Thoracic aorta endothelial cell (primary cell): ENCODE results near the gene UBQLN3. TPM values are rescaled to one million over a fixed set of nuclear protein-coding genes. Genes with fewer than 3 reads are reported as not detected.

Experiments
- total RNA-seq: library from RNA; depleted of rRNA; stranded (reverse); fragments of >200 nt; gene quantifications from 2 replicates; pipeline ENCODE4 v1.2.3, GENCODE V29; 2012

The UBQLN3 gene
- total RNA-seq, result not detected in 2 replicates

DNA sequence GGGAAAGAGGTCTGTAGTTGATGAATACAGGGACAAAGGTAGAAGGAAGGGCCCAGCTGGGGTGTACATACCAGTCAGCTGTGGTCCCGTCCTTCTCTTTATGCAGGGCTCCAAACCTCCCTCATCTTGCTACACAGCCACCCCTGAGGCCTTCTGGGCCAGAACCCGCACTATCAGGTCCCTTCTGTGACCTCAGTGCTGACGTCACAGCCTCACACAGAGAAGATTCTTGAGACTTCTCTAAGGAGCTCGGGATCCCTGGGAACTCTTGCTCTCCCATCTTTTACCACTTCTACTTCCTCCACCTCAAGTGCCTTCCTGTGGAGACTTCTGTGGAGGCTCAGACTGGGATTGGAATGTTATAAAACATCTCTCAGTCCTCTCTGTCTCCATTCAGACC is at the start of gene UBQLN3:
UBQLN3 (minus strand) TSS at position 155 of the 400 bp plus-strand sequence. CDS start 399 bp downstream, outside the sequence.

GRCh38 chr11:5548440-5548839 is 38.7 kb upstream of the UBQLN3 start, which contains the start of gene OR52H1:
TSS of gene OR52H1 (minus strand) at chr11:5548540. CDS start at chr11:5545505, 3,035 bp downstream.

GRCh38 chr11:5516599-5516998 is 6.8 kb upstream of the UBQLN3 start, which contains the start of gene UBQLNL:
TSS of gene UBQLNL (minus strand) at chr11:5516699. CDS start at chr11:5516441, 258 bp downstream.

DNA sequence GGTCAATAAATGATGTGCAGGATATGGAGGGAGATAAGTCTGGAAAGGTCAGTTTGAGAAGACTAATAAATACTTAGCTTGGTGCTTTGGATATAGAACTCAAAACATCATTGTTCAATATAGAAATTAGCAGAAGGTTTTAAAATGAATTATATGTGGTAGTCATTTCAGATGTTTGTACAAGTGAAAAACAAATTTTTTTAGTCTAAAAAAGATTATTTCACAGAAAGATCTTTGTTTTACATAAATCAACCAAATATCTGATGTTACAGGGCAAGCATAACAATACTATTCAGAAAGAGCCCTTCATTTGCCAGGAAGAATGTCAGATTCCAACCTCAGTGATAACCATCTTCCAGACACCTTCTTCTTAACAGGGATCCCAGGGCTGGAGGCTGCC is 21.4 kb downstream of the UBQLN3 start, which contains the start of gene OR52D1:
OR52D1 (plus strand) TSS at position 301 of the 400 bp plus-strand sequence; CDS start at position 323, 22 bp downstream.

Other genes starting within 250 kb of the UBQLN3 start
- gene HBE1, start 240.0 kb downstream of the UBQLN3 start, total RNA-seq, result not detected in 2 replicates
- not detected in 2 replicates for gene OR51B4, start 208.0 kb downstream of the UBQLN3 start, total RNA-seq
- not detected in 2 replicates for gene OR51B2, start 185.7 kb downstream of the UBQLN3 start, total RNA-seq
- gene OR51B5, start 166.4 kb downstream of the UBQLN3 start, total RNA-seq, result not detected in 2 replicates
- gene OR51B6, start 158.4 kb downstream of the UBQLN3 start, total RNA-seq, result not detected in 2 replicates
- not detected in 2 replicates for gene OR51M1, start 126.1 kb downstream of the UBQLN3 start, total RNA-seq
- not detected in 2 replicates for gene OR51Q1, start 87.8 kb downstream of the UBQLN3 start, total RNA-seq
- not detected in 2 replicates for gene OR51I1, start 68.4 kb downstream of the UBQLN3 start, total RNA-seq
- gene OR51I2, start 60.6 kb downstream of the UBQLN3 start, total RNA-seq, result not detected in 2 replicates
- gene OR52D1, start 21.3 kb downstream of the UBQLN3 start, total RNA-seq, result not detected in 2 replicates
- 0.07 TPM in 1 of 2 replicates, not detected in the other for gene UBQLNL, start 6.7 kb upstream of the UBQLN3 start, total RNA-seq
- gene OR52H1, start 38.6 kb upstream of the UBQLN3 start, total RNA-seq, result 0.22 TPM in 1 of 2 replicates, not detected in the other
- gene OR52B6, start 70.9 kb upstream of the UBQLN3 start, total RNA-seq, result not detected in 2 replicates
- 0.66 and 2.6 TPM in 2 replicates for gene TRIM6, start 86.7 kb upstream of the UBQLN3 start, total RNA-seq
- gene TRIM34, start 115.0 kb upstream of the UBQLN3 start, total RNA-seq, result 8.0 and 10.6 TPM in 2 replicates
- gene TRIM5, start 175.1 kb upstream of the UBQLN3 start, total RNA-seq, result 71.9 and 92.7 TPM in 2 replicates
- 114 and 115 TPM in 2 replicates for gene TRIM22, start 179.8 kb upstream of the UBQLN3 start, total RNA-seq
- gene OR56B1, start 226.5 kb upstream of the UBQLN3 start, total RNA-seq, result not detected in 2 replicates
- gene OR52N4, start 244.3 kb upstream of the UBQLN3 start, total RNA-seq, result not detected in 2 replicates